Loucy (cell line): ENCODE data around the gene RIMKLB.
A peak's percentile ranks its signal among the peaks of the same experiment; 100 is the strongest.
"Not testable (repeated sequence)": the region's sequence is repeated elsewhere in the genome, so short reads cannot be mapped to it uniquely, and the experiment has no call there.

Source experiments
- H2AFZ ChIP-seq: fragments of 200-600 bp; sonication (generic); 2 replicates; pipeline ENCODE4 v1.6.0; 2016; ENCODE audit warnings: antibody characterized with exemption, mild to moderate bottlenecking, low read length, moderate library complexity
- H3F3A ChIP-seq: fragments of 200-600 bp; 2 replicates; pipeline ENCODE4 v1.6.0; 2016; ENCODE audit warnings: antibody characterized with exemption, low read depth, mild to moderate bottlenecking
- H3K27me3 ChIP-seq: fragments of 200-600 bp; sonication (generic); 2 replicates; pipeline ENCODE4 v1.6.1; 2014; ENCODE audit warnings: low read length, mild to moderate bottlenecking; ENCODE audit not compliant: insufficient read depth, poor library complexity, severe bottlenecking
- H3K36me3 ChIP-seq: fragments of 200-600 bp; sonication (generic); 2 replicates; pipeline ENCODE4 v1.6.1; 2016; ENCODE audit warnings: low read length; ENCODE audit not compliant: insufficient read depth
- H3K4me1 ChIP-seq: fragments of 200-600 bp; sonication (generic); 2 replicates; pipeline ENCODE4 v1.5.1; 2014; ENCODE audit warnings: low read length, mild to moderate bottlenecking; ENCODE audit not compliant: insufficient read depth, poor library complexity, severe bottlenecking
- H3K4me2 ChIP-seq: fragments of 200-600 bp; sonication (generic); 2 replicates; pipeline ENCODE4 v1.6.0; 2014; ENCODE audit warnings: antibody characterized with exemption, low read length, low read depth, mild to moderate bottlenecking; ENCODE audit not compliant: poor library complexity, severe bottlenecking
- H3K4me3 ChIP-seq: fragments of 200-600 bp; sonication (generic); 2 replicates; pipeline ENCODE4 v1.5.1; 2014; ENCODE audit warnings: low read length, mild to moderate bottlenecking, mixed read lengths; ENCODE audit not compliant: poor library complexity, severe bottlenecking
- H3K79me2 ChIP-seq: fragments of 200-600 bp; sonication (generic); 2 replicates; pipeline ENCODE4 v1.6.1; 2014; ENCODE audit warnings: low read length; ENCODE audit not compliant: insufficient read depth
- H3K9ac ChIP-seq: fragments of 200-600 bp; sonication (generic); 2 replicates; pipeline ENCODE4 v1.6.0; 2014; ENCODE audit warnings: mild to moderate bottlenecking, low read depth, low read length, moderate library complexity; ENCODE audit not compliant: poor library complexity, severe bottlenecking
- H3K9me2 ChIP-seq: fragments of 200-600 bp; sonication (generic); replicated peaks from 2 replicates; pipeline ENCODE4 v1.6.1; 2016; ENCODE audit warnings: low read depth, low read length, mixed read lengths
- H3K9me3 ChIP-seq: fragments of 200-600 bp; sonication (generic); 2 replicates; pipeline ENCODE4 v1.6.1; 2014; ENCODE audit warnings: mild to moderate bottlenecking, antibody characterized with exemption, low read length, low read depth; ENCODE audit not compliant: insufficient read depth
- H4K20me1 ChIP-seq: fragments of 200-600 bp; sonication (generic); 2 replicates; pipeline ENCODE4 v1.6.0; 2014; ENCODE audit warnings: antibody characterized with exemption, low read length, mild to moderate bottlenecking; ENCODE audit not compliant: insufficient read depth, poor library complexity, severe bottlenecking
- CTCF ChIP-seq: fragments of 200-600 bp; sonication (generic); conservative IDR thresholded peaks from 2 replicates; pipeline ENCODE4 v1.5.1; 2014; ENCODE audit warnings: mild to moderate bottlenecking, antibody characterized with exemption, low read length
- EZH2phosphoT487 ChIP-seq: fragments of 200-600 bp; IDR thresholded peaks from 2 replicates; pipeline ENCODE4 v1.6.1; 2018; ENCODE audit warnings: antibody characterized with exemption, mild to moderate bottlenecking, moderate library complexity, borderline replicate concordance

The RIMKLB gene

GRCh38 chr12:8805487-8805886 lies 107.7 kb downstream of the RIMKLB start:
- not testable (repeated sequence) for H3K27me3 ChIP-seq, H3K79me2 ChIP-seq, H3K9ac ChIP-seq, H2AFZ ChIP-seq, H3F3A ChIP-seq, H3K9me3 ChIP-seq, H3K4me3 ChIP-seq, H3K36me3 ChIP-seq, H3K4me1 ChIP-seq, H4K20me1 ChIP-seq, H3K4me2 ChIP-seq, H3K9me2 ChIP-seq

- H3F3A ChIP-seq, H3K27me3 ChIP-seq, H3K9me3 ChIP-seq, H3K79me2 ChIP-seq, H3K4me3 ChIP-seq, H3K4me1 ChIP-seq, H3K36me3 ChIP-seq, H3K9me2 ChIP-seq, H4K20me1 ChIP-seq, H3K9ac ChIP-seq, H2AFZ ChIP-seq, H3K4me2 ChIP-seq: not testable (repeated sequence)
Observed at GRCh38 chr12:8807084-8807483, 109.3 kb downstream of the RIMKLB start.

- not testable (repeated sequence) for H3K9me2 ChIP-seq, H3K27me3 ChIP-seq, H3F3A ChIP-seq, H4K20me1 ChIP-seq, H3K79me2 ChIP-seq, H3K36me3 ChIP-seq, H3K4me2 ChIP-seq, H2AFZ ChIP-seq, H3K4me3 ChIP-seq, H3K9me3 ChIP-seq, H3K9ac ChIP-seq, H3K4me1 ChIP-seq
Observed at GRCh38 chr12:8810112-8810511, 112.3 kb downstream of the RIMKLB start.

- Histone ChIP-seq H3K4me2 (no peak overlapping the region), H2AFZ (peak overlapping the region; percentile 56), H3K27me3 (no peaks in the 10 kb centered on the region), H3F3A (no peaks in the 10 kb centered on the region), H3K9me2 (no peaks in the 10 kb centered on the region), H3K4me1 (no peaks in the 10 kb centered on the region), H3K79me2 (no peaks in the 10 kb centered on the region), H3K4me3 (no peak overlapping the region), H3K9me3 (no peaks in the 10 kb centered on the region), H4K20me1 (no peaks in the 10 kb centered on the region), H3K36me3 (no peaks in the 10 kb centered on the region), H3K9ac (no peak overlapping the region)
- TF ChIP-seq CTCF: no peak
- TF ChIP-seq EZH2phosphoT487: no peak
Observed at GRCh38 chr12:8813572-8814357, 116.0 kb downstream of the RIMKLB start.
